LNCaP clone FGC (cell line): ENCODE measurements around the gene FBXL7.
A peak's percentile ranks its signal among the peaks of the same experiment; 100 is the strongest.

ENCODE experiments used
- DNase-seq: peaks from one replicate; pipeline ENCODE4 v3.0.0-alpha.2; 2011; ENCODE audit warnings: low read depth
- H3K4me3 ChIP-seq: 2 replicates; pipeline ENCODE4 v1.5.1; 2011; ENCODE audit warnings: mild to moderate bottlenecking, low read depth, low read length, control low read depth
- CTCF ChIP-seq: IDR thresholded peaks from 2 replicates; pipeline ENCODE4 v1.5.1; 2012; ENCODE audit warnings: mild to moderate bottlenecking; ENCODE audit not compliant: control insufficient read depth, insufficient read depth; ENCODE audit errors: extremely low read depth

Gene FBXL7

GRCh38 chr5:15500325-15501001 is 483 bp downstream of the FBXL7 start:
- H3K4me3 ChIP-seq: peak overlapping the region; percentile 60
- no peak for TF ChIP-seq CTCF
- DNase-seq: no peak

- DNase-seq: no peak
- TF ChIP-seq CTCF: no peak
- H3K4me3 ChIP-seq: no peak overlapping the region
Observed at GRCh38 chr5:15501091-15501791, 1.3 kb downstream of the FBXL7 start.

- no peak overlapping the region for H3K4me3 ChIP-seq
- no peak for DNase-seq
- TF ChIP-seq CTCF: no peak
Observed at GRCh38 chr5:15502208-15502607, 2.2 kb downstream of the FBXL7 start.

DNA sequence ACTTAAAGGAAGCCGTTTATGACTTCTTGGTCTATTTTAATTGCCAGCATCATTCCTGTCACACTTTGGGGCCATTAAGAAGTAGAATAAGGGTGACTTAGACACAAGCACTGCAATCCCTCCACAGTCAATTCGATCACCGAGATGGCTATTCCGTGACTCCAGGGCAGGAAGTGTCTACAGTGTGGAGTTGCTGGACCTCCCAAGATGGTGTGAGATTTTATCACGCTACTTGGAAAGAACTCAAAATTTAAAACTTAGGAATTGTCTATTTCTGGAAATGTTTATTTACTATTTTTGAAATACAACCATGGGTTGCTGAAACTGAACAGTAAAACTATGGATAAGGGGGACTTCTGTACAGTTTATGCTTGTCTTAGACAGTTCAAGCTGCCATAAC is 6.2 kb downstream of the FBXL7 start:
- DNase-seq: no peak
- TF ChIP-seq CTCF: no peak
- no peak overlapping the region for H3K4me3 ChIP-seq

DNA sequence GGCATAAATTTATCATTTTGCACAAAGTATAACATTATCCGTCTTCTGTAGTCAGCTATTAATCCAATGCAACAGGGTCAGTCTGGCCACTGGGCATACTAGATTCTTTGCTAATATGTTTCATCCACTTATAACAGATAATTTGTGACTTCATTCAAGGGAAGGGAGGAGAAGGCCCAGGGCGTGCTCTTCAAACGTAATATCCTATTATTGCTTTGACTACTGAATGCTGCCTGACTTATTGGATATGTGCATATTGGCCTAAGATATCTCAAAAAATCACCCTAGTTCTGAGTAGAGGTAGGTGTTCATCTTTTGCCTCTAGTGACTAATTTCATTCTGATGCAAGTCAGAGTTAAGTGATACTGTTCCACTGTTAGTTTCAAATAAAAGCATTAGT is 6.9 kb downstream of the FBXL7 start:
- DNase-seq: no peak
- no peak overlapping the region for H3K4me3 ChIP-seq
- no peak for TF ChIP-seq CTCF

DNA sequence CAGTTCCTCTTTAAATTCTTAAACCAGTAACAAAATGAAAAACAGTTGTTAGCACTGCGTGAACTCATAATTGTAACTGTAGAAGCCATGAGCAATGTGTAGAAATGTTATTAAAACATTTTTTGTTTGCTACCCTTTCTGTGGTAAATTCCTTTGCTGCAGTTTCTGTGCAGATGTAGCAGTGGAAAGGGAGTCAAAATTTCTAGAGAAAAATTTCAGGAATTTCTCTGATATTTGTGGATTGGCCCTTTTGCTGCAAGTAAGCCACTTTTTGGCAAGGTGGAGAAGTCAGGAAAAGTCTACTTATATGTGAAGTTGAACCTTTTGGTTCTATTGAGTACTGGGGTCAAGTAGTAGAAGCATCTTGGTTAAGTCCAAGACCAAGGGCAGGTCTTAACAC is 10.1 kb downstream of the FBXL7 start:
- DNase-seq: no peak
- H3K4me3 ChIP-seq: no peak overlapping the region
- no peak for TF ChIP-seq CTCF

- DNase-seq: no peak
- H3K4me3 ChIP-seq: no peak overlapping the region
- no peak for TF ChIP-seq CTCF
Observed at GRCh38 chr5:15510831-15511230, 10.9 kb downstream of the FBXL7 start.
